GM12864 (cell line): Measurements from ENCODE around the gene SELENOM.

Experiments
- DNase-seq: peaks from one replicate; pipeline ENCODE4 v3.0.0-alpha.2; 2011; ENCODE audit warnings: low read depth
- H3K4me3 ChIP-seq: 2 replicates; pipeline ENCODE4 v1.5.1; 2011; ENCODE audit warnings: mild to moderate bottlenecking, low read depth, low read length, control low read depth
- CTCF ChIP-seq: IDR thresholded peaks from 2 replicates; pipeline ENCODE4 v1.5.1; 2011; ENCODE audit warnings: low read depth, mild to moderate bottlenecking, moderate library complexity, low read length, control low read depth, inconsistent platforms; ENCODE audit errors: missing control alignments

Gene SELENOM

GRCh38 chr22:31140746-31141145, 33.4 kb upstream of the SELENOM start:
- H3K4me3 ChIP-seq = no peak overlapping the region
- no peak for DNase-seq
- TF ChIP-seq CTCF = no peak

- no peak for TF ChIP-seq CTCF
- H3K4me3 ChIP-seq = no peak within 1 kb of the TSS
- no peak for DNase-seq
Observed at GRCh38 chr22:31139866-31140716, 32.7 kb upstream of the SELENOM start, which contains the start of gene PLA2G3. Gene PLA2G3 (minus strand): TSS chr22:31140508. CDS start chr22:31140354, 154 bp downstream.

GRCh38 chr22:31139066-31139465, 31.7 kb upstream of the SELENOM start:
- no peak overlapping the region for H3K4me3 ChIP-seq
- DNase-seq = no peak
- no peak for TF ChIP-seq CTCF

GRCh38 chr22:31138126-31138525, 30.8 kb upstream of the SELENOM start:
- no peak for DNase-seq
- no peak overlapping the region for H3K4me3 ChIP-seq
- no peak for TF ChIP-seq CTCF

- DNase-seq = no peak
- H3K4me3 ChIP-seq = no peak overlapping the region
Observed at GRCh38 chr22:31137721-31138120, 30.4 kb upstream of the SELENOM start.

GRCh38 chr22:31136711-31137110, 29.3 kb upstream of the SELENOM start:
- no peak for DNase-seq
- no peak for TF ChIP-seq CTCF
- no peak overlapping the region for H3K4me3 ChIP-seq

More at GRCh38 chr22:31137721-31138120, 30.4 kb upstream of the SELENOM start:
- no peak for TF ChIP-seq CTCF

- H3K4me3 ChIP-seq = no peak overlapping the region
- TF ChIP-seq CTCF = no peak
- DNase-seq = no peak
Observed at GRCh38 chr22:31136155-31136554, 28.8 kb upstream of the SELENOM start.
